Urothelium cell line (cell line): Measurements from ENCODE around the gene SUCNR1.
A peak's percentile ranks its signal among the peaks of the same experiment; 100 is the strongest.
"Not testable (repeated sequence)": the region's sequence is repeated elsewhere in the genome, so short reads cannot be mapped to it uniquely, and the experiment has no call there.

ENCODE experiments used
- DNase-seq: peaks from one replicate; pipeline ENCODE4 v3.0.0; 2011; ENCODE audit warnings: low spot score, mixed read lengths
- FAIRE-seq: peaks from 2 replicates; lab custom pipeline; 2011; peaks lifted over from hg19 to GRCh38; lab: Jason Lieb, UNC

SUCNR1 gene

GRCh38 chr3:151900460-151900859 is 27.0 kb downstream of the SUCNR1 start:
- DNase-seq (no peak), FAIRE-seq (no peak)

- DNase-seq (no peak), FAIRE-seq (no peak)
These were observed 27.6 kb downstream of the SUCNR1 start for GRCh38 chr3:151900884-151901643.

GRCh38 chr3:151901644-151902285 is 28.3 kb downstream of the SUCNR1 start:
- no peak for FAIRE-seq
- DNase-seq, result no peak

- no peak for FAIRE-seq
These were observed 30.1 kb downstream of the SUCNR1 start for GRCh38 chr3:151903501-151903991.

GRCh38 chr3:151905647-151906046 is 32.2 kb downstream of the SUCNR1 start:
- FAIRE-seq (no peak), DNase-seq (no peak)

More at GRCh38 chr3:151903501-151903991, 30.1 kb downstream of the SUCNR1 start:
- DNase-seq, result no peak

- FAIRE-seq (no peak), DNase-seq (no peak)
These were observed 33.3 kb downstream of the SUCNR1 start for GRCh38 chr3:151906751-151907150.

- DNase-seq (no peak), FAIRE-seq (no peak)
These were observed 35.0 kb downstream of the SUCNR1 start for GRCh38 chr3:151908399-151908798.

GRCh38 chr3:151909681-151910405 is 36.4 kb downstream of the SUCNR1 start:
- FAIRE-seq (no peak), DNase-seq (no peak)

GRCh38 chr3:151911462-151911861 is 38.0 kb downstream of the SUCNR1 start:
- no peak for DNase-seq
- FAIRE-seq, result no peak

GRCh38 chr3:151912028-151912427 is 38.6 kb downstream of the SUCNR1 start:
- no peak for FAIRE-seq
- no peak for DNase-seq

- no peak for FAIRE-seq
These were observed 43.3 kb downstream of the SUCNR1 start for GRCh38 chr3:151916781-151917180.

GRCh38 chr3:151918253-151919029 is 45.0 kb downstream of the SUCNR1 start:
- peak; percentile 18 for DNase-seq

More at GRCh38 chr3:151916781-151917180, 43.3 kb downstream of the SUCNR1 start:
- DNase-seq, result no peak

GRCh38 chr3:151919030-151919328 is 45.5 kb downstream of the SUCNR1 start:
- FAIRE-seq (no peak), DNase-seq (no peak)

More at GRCh38 chr3:151918253-151919029, 45.0 kb downstream of the SUCNR1 start:
- no peak for FAIRE-seq

- FAIRE-seq (no peak), DNase-seq (no peak)
These were observed 46.0 kb downstream of the SUCNR1 start for GRCh38 chr3:151919446-151919845.

- no peak for FAIRE-seq
- DNase-seq, result no peak
These were observed 50.5 kb downstream of the SUCNR1 start for GRCh38 chr3:151923901-151924300.

GRCh38 chr3:151924753-151925152 is 51.3 kb downstream of the SUCNR1 start:
- FAIRE-seq, result no peak

GRCh38 chr3:151925419-151925818 is 52.0 kb downstream of the SUCNR1 start:
- FAIRE-seq (no peak), DNase-seq (no peak)

More at GRCh38 chr3:151924753-151925152, 51.3 kb downstream of the SUCNR1 start:
- DNase-seq, result no peak

- DNase-seq (peak; percentile 48), FAIRE-seq (no peak)
These were observed 52.4 kb downstream of the SUCNR1 start for GRCh38 chr3:151925876-151926275.

GRCh38 chr3:151926956-151927355 is 53.5 kb downstream of the SUCNR1 start:
- DNase-seq (no peak), FAIRE-seq (no peak)

GRCh38 chr3:151927915-151928525 is 54.6 kb downstream of the SUCNR1 start:
- DNase-seq, FAIRE-seq: not testable (repeated sequence)
